GM23338 (cell line): ENCODE results near the gene KAZN. TPM values are rescaled to one million over a fixed set of nuclear protein-coding genes. Genes with fewer than 3 reads are reported as not detected.

Source experiments
- ATAC-seq: fragments of 200-7000 bp; cut with Tn5 transposase; 3 replicates; pipeline ENCODE4 v1.9.1; 2020
- DNase-seq: peaks from one replicate; pipeline ENCODE4 v3.0.0-alpha.2; 2015; ENCODE audit warnings: low spot score
- H2AFZ ChIP-seq: fragments of 200-600 bp; sonication (generic); 2 replicates; pipeline ENCODE4 v1.8.0; 2016; ENCODE audit warnings: antibody characterized with exemption, mild to moderate bottlenecking, moderate library complexity
- H3F3A ChIP-seq: fragments of 200-600 bp; sonication (generic); replicated peaks from 2 replicates; pipeline ENCODE4 v1.8.0; 2017; ENCODE audit warnings: antibody characterized with exemption, mixed run types, low read depth
- H3K27ac ChIP-seq: fragments of 200-600 bp; sonication (generic); 2 replicates; pipeline ENCODE4 v1.6.1; 2016; ENCODE audit warnings: low read depth
- H3K27me3 ChIP-seq: fragments of 200-600 bp; sonication (generic); 2 replicates; pipeline ENCODE4 v1.8.0; 2016; ENCODE audit warnings: mild to moderate bottlenecking, mixed run types, moderate library complexity; ENCODE audit not compliant: insufficient read depth
- H3K36me3 ChIP-seq: fragments of 200-600 bp; sonication (generic); 2 replicates; pipeline ENCODE4 v1.8.0; 2016; ENCODE audit warnings: mild to moderate bottlenecking; ENCODE audit not compliant: insufficient read depth
- H3K4me1 ChIP-seq: fragments of 200-600 bp; sonication (generic); 2 replicates; pipeline ENCODE4 v1.8.0; 2016; ENCODE audit warnings: mild to moderate bottlenecking, moderate library complexity; ENCODE audit not compliant: insufficient read depth
- H3K4me2 ChIP-seq: fragments of 200-600 bp; sonication (generic); 2 replicates; pipeline ENCODE4 v1.7.1; 2017; ENCODE audit warnings: mixed run types
- H3K4me3 ChIP-seq: fragments of 200-600 bp; sonication (generic); 2 replicates; pipeline ENCODE4 v1.6.1; 2016; ENCODE audit warnings: mixed run types
- H3K79me2 ChIP-seq: fragments of 200-600 bp; sonication (generic); replicated peaks from 2 replicates; pipeline ENCODE4 v1.8.0; 2017; ENCODE audit warnings: mild to moderate bottlenecking; ENCODE audit not compliant: insufficient read depth
- H3K9me2 ChIP-seq: fragments of 200-600 bp; sonication (generic); 2 replicates; pipeline ENCODE4 v1.8.0; 2017; ENCODE audit not compliant: insufficient read depth
- H4K20me1 ChIP-seq: fragments of 200-600 bp; sonication (generic); replicated peaks from 2 replicates; pipeline ENCODE4 v1.8.0; 2017; ENCODE audit warnings: mild to moderate bottlenecking; ENCODE audit not compliant: insufficient read depth
- H3K27ac Mint-ChIP-seq: 2 replicates; pipeline ENCODE4 v1.8.0; 2020; ENCODE audit warnings: inconsistent platforms, mild to moderate bottlenecking, moderate library complexity, mixed read lengths
- H3K27me3 Mint-ChIP-seq: 3 replicates; pipeline ENCODE4 v1.8.0; 2022; ENCODE audit warnings: low read depth, mild to moderate bottlenecking, moderate library complexity, mixed read lengths, inconsistent platforms; ENCODE audit not compliant: insufficient read depth, poor library complexity
- H3K36me3 Mint-ChIP-seq: 3 replicates; pipeline ENCODE4 v1.8.0; 2021; ENCODE audit warnings: low read depth, mild to moderate bottlenecking, inconsistent platforms, moderate library complexity, mixed read lengths
- H3K4me1 Mint-ChIP-seq: 3 replicates; pipeline ENCODE4 v1.8.0; 2020; ENCODE audit warnings: mild to moderate bottlenecking, inconsistent platforms, mixed read lengths
- H3K4me3 Mint-ChIP-seq: 3 replicates; pipeline ENCODE4 v1.8.0; 2021; ENCODE audit warnings: moderate library complexity, mild to moderate bottlenecking, inconsistent platforms, mixed read lengths
- H3K9me3 Mint-ChIP-seq: 3 replicates; pipeline ENCODE4 v1.8.0; 2020; ENCODE audit warnings: moderate library complexity, mild to moderate bottlenecking, inconsistent platforms, mixed read lengths
- NANOG ChIP-seq: IDR thresholded peaks from 2 replicates; pipeline ENCODE4 v1.6.1; 2016; ENCODE audit warnings: antibody characterized with exemption, borderline replicate concordance
- STAT1 ChIP-seq: IDR thresholded peaks from one replicate; pipeline ENCODE4 v1.6.1; 2016; ENCODE audit warnings: antibody characterized with exemption; ENCODE audit not compliant: unreplicated experiment
- polyA plus RNA-seq: library from polyadenylated mRNA; unstranded; fragments of >200 nt; fragmentation: Nextera tagmentation; extraction: Ambion mirVana; gene quantifications from 2 replicates; pipeline ENCODE4 v1.2.1, GENCODE V29; 2016
- total RNA-seq: library from RNA; depleted of rRNA; stranded (reverse); fragments of >200 nt; shearing (Covaris generic); gene quantifications from 2 replicates; pipeline ENCODE4 v1.2.3, GENCODE V29; 2014
- TF ChIP-seq, protein P1 (sequence below): fragments of 250-450 bp; sonication (Bioruptor Pico); IDR thresholded peaks from 2 replicates; pipeline ENCODE4 v1.5.0; 2020; ENCODE audit warnings: mild to moderate bottlenecking, moderate library complexity
- TF ChIP-seq, protein P2 (sequence below), 2 experiments: fragments of 200-600 bp in 1 of 2; sonication (generic) in 1 of 2; conservative IDR thresholded peaks; 2 replicates each; pipeline versions ENCODE4 v1.5.1 to v1.6.1; 2016 to 2017; ENCODE audit warnings: antibody characterized with exemption in 2 of 2, low read depth in 2 of 2, mild to moderate bottlenecking in 2 of 2, moderate library complexity in 1 of 2
- TF ChIP-seq, protein P3 (sequence below): IDR thresholded peaks from one replicate; pipeline ENCODE4 v1.6.1; 2018; ENCODE audit warnings: antibody characterized with exemption; ENCODE audit not compliant: unreplicated experiment

The KAZN gene
- total and polyA plus RNA-seq, 2 experiments from 2014 or later = 9.9 to 15.0 TPM

- no peak for TF ChIP-seq STAT1
- TF ChIP-seq, protein P1, sequence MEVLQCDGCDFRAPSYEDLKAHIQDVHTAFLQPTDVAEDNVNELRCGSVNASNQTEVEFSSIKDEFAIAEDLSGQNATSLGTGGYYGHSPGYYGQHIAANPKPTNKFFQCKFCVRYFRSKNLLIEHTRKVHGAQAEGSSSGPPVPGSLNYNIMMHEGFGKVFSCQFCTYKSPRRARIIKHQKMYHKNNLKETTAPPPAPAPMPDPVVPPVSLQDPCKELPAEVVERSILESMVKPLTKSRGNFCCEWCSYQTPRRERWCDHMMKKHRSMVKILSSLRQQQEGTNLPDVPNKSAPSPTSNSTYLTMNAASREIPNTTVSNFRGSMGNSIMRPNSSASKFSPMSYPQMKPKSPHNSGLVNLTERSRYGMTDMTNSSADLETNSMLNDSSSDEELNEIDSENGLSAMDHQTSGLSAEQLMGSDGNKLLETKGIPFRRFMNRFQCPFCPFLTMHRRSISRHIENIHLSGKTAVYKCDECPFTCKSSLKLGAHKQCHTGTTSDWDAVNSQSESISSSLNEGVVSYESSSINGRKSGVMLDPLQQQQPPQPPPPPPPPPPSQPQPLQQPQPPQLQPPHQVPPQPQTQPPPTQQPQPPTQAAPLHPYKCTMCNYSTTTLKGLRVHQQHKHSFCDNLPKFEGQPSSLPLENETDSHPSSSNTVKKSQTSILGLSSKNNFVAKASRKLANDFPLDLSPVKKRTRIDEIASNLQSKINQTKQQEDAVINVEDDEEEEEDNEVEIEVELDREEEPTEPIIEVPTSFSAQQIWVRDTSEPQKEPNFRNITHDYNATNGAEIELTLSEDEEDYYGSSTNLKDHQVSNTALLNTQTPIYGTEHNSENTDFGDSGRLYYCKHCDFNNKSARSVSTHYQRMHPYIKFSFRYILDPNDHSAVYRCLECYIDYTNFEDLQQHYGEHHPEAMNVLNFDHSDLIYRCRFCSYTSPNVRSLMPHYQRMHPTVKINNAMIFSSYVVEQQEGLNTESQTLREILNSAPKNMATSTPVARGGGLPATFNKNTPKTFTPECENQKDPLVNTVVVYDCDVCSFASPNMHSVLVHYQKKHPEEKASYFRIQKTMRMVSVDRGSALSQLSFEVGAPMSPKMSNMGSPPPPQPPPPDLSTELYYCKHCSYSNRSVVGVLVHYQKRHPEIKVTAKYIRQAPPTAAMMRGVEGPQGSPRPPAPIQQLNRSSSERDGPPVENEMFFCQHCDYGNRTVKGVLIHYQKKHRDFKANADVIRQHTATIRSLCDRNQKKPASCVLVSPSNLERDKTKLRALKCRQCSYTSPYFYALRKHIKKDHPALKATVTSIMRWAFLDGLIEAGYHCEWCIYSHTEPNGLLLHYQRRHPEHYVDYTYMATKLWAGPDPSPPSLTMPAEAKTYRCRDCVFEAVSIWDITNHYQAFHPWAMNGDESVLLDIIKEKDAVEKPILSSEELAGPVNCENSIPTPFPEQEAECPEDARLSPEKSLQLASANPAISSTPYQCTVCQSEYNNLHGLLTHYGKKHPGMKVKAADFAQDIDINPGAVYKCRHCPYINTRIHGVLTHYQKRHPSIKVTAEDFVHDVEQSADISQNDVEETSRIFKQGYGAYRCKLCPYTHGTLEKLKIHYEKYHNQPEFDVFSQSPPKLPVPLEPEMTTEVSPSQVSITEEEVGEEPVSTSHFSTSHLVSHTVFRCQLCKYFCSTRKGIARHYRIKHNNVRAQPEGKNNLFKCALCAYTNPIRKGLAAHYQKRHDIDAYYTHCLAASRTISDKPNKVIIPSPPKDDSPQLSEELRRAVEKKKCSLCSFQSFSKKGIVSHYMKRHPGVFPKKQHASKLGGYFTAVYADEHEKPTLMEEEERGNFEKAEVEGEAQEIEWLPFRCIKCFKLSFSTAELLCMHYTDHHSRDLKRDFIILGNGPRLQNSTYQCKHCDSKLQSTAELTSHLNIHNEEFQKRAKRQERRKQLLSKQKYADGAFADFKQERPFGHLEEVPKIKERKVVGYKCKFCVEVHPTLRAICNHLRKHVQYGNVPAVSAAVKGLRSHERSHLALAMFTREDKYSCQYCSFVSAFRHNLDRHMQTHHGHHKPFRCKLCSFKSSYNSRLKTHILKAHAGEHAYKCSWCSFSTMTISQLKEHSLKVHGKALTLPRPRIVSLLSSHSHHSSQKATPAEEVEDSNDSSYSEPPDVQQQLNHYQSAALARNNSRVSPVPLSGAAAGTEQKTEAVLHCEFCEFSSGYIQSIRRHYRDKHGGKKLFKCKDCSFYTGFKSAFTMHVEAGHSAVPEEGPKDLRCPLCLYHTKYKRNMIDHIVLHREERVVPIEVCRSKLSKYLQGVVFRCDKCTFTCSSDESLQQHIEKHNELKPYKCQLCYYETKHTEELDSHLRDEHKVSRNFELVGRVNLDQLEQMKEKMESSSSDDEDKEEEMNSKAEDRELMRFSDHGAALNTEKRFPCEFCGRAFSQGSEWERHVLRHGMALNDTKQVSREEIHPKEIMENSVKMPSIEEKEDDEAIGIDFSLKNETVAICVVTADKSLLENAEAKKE (CRISPR knock-in tag) = no peak
- Mint-ChIP-seq H3K27me3 (no peaks in the 10 kb centered on the region), H3K4me1 (peaks cover 10% of the 10 kb centered on the region), H3K9me3 (no peaks in the 10 kb centered on the region), H3K36me3 (no peaks in the 10 kb centered on the region), H3K27ac (no peak overlapping the region), H3K4me3 (no peak overlapping the region)
- no peak overlapping the region for H3K4me3 ChIP-seq
- no peak overlapping the region for H3K27ac ChIP-seq
- DNase-seq = no peak
- no peak overlapping the region for H3K4me2 ChIP-seq
- ATAC-seq = no peak
- H3K27me3 ChIP-seq = no peaks in the 10 kb centered on the region
- no peaks in the 10 kb centered on the region for H3F3A ChIP-seq
- H2AFZ ChIP-seq = no peak overlapping the region
- no peaks in the 10 kb centered on the region; the same call in 1 of the 2 replicates for H3K4me1 ChIP-seq
- no peaks in the 10 kb centered on the region for H3K79me2 ChIP-seq
- no peaks in the 10 kb centered on the region for H3K36me3 ChIP-seq
- H3K9me2 ChIP-seq = no peaks in the 10 kb centered on the region
- no peaks in the 10 kb centered on the region for H4K20me1 ChIP-seq
These were observed 253.3 kb downstream of the KAZN start for GRCh38 chr1:14851760-14852159.

GRCh38 chr1:14852291-14852690 lies 253.8 kb downstream of the KAZN start:
- Histone ChIP-seq H3K79me2 (no peaks in the 10 kb centered on the region), H3K9me2 (no peaks in the 10 kb centered on the region), H4K20me1 (no peaks in the 10 kb centered on the region), H3K36me3 (no peaks in the 10 kb centered on the region), H3K4me1 (no peaks in the 10 kb centered on the region; the same call in 1 of the 2 replicates), H3K27ac (no peak overlapping the region), H3K4me3 (no peak overlapping the region), H2AFZ (no peak overlapping the region), H3K4me2 (no peak overlapping the region), H3F3A (no peaks in the 10 kb centered on the region), H3K27me3 (no peaks in the 10 kb centered on the region)
- ATAC-seq (no peak), DNase-seq (no peak)
- no peak overlapping the region for H3K4me3 Mint-ChIP-seq
- H3K27ac Mint-ChIP-seq = no peak overlapping the region
- H3K27me3 Mint-ChIP-seq = no peaks in the 10 kb centered on the region
- H3K4me1 Mint-ChIP-seq = peaks cover 12% of the 10 kb centered on the region
- no peaks in the 10 kb centered on the region for H3K36me3 Mint-ChIP-seq
- TF ChIP-seq NANOG = no peak
- TF ChIP-seq, protein P2, sequence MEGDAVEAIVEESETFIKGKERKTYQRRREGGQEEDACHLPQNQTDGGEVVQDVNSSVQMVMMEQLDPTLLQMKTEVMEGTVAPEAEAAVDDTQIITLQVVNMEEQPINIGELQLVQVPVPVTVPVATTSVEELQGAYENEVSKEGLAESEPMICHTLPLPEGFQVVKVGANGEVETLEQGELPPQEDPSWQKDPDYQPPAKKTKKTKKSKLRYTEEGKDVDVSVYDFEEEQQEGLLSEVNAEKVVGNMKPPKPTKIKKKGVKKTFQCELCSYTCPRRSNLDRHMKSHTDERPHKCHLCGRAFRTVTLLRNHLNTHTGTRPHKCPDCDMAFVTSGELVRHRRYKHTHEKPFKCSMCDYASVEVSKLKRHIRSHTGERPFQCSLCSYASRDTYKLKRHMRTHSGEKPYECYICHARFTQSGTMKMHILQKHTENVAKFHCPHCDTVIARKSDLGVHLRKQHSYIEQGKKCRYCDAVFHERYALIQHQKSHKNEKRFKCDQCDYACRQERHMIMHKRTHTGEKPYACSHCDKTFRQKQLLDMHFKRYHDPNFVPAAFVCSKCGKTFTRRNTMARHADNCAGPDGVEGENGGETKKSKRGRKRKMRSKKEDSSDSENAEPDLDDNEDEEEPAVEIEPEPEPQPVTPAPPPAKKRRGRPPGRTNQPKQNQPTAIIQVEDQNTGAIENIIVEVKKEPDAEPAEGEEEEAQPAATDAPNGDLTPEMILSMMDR (conservative IDR thresholded peaks at IDR 0.05; ENCODE audit: low read depth in 2 of 2) = no peak
- TF ChIP-seq, protein P3, sequence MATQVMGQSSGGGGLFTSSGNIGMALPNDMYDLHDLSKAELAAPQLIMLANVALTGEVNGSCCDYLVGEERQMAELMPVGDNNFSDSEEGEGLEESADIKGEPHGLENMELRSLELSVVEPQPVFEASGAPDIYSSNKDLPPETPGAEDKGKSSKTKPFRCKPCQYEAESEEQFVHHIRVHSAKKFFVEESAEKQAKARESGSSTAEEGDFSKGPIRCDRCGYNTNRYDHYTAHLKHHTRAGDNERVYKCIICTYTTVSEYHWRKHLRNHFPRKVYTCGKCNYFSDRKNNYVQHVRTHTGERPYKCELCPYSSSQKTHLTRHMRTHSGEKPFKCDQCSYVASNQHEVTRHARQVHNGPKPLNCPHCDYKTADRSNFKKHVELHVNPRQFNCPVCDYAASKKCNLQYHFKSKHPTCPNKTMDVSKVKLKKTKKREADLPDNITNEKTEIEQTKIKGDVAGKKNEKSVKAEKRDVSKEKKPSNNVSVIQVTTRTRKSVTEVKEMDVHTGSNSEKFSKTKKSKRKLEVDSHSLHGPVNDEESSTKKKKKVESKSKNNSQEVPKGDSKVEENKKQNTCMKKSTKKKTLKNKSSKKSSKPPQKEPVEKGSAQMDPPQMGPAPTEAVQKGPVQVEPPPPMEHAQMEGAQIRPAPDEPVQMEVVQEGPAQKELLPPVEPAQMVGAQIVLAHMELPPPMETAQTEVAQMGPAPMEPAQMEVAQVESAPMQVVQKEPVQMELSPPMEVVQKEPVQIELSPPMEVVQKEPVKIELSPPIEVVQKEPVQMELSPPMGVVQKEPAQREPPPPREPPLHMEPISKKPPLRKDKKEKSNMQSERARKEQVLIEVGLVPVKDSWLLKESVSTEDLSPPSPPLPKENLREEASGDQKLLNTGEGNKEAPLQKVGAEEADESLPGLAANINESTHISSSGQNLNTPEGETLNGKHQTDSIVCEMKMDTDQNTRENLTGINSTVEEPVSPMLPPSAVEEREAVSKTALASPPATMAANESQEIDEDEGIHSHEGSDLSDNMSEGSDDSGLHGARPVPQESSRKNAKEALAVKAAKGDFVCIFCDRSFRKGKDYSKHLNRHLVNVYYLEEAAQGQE = no peak
- no peaks in the 10 kb centered on the region for H3K9me3 Mint-ChIP-seq
